NCI-H1417 (cell line): ENCODE data around the gene PSMB1.
A peak's percentile ranks its signal among the peaks of the same experiment; 100 is the strongest.
"Not testable (repeated sequence)": the region's sequence is repeated elsewhere in the genome, so short reads cannot be mapped to it uniquely, and the experiment has no call there.

Experiments used
- DNase-seq, 3 experiments: peaks; one replicate each; lab custom pipeline; 2025; lab: John Stamatoyannopoulos, UW

The PSMB1 gene

GRCh38 chr6:170502733-170503413, 50.2 kb downstream of the PSMB1 start:
- DNase-seq: not testable (repeated sequence)

- DNase-seq: not testable (repeated sequence)
Observed at GRCh38 chr6:170502268-170502667, 50.8 kb downstream of the PSMB1 start.

GRCh38 chr6:170500955-170501590, 52.0 kb downstream of the PSMB1 start:
- DNase-seq: no peak

DNA sequence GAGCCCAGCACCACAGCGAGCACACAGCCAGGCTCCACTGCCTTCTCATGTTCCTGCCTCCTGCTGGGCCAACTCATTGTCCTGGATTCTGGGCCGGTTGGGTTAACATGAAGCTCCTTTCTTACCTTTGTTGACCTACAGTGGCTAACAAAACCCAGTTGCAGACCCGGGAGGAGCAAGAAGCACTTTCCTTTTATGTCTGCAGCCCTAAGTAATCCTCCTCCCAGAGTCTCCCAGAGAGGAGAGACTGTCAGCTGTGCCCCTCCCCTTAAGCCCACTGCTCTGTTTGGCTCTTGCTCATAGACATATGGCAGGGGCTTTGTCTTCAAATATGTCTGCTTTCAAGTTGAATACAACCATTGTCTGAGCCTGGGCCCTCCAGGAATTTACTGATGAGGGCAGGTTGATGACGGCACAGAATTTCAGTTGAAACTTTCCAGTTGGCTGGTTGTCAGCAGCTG, 55.2 kb downstream of the PSMB1 start:
- DNase-seq: peak; percentile 31 to 66 (median 62)

DNA sequence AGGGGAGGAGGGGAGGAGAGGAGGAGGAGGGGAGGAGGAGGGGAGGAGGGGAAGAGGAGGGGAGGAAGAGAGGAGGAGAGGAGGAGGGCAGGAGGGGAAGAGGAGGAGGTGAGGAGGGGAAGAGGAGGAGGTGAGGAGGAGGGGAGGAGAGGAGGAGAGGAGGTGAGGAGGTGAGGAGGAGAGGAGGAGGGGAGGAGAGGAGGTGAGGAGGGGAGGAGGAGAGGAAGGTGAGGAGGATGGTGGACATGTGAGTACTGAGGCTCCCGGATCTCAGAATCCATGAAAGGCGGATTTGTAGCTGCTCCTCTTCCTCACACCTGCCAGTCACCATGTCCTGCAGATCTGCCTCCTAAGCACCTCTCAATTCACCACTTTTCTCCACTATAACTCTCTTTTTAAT, 59.8 kb downstream of the PSMB1 start:
- DNase-seq: no peak

GRCh38 chr6:170490259-170490658, 62.8 kb downstream of the PSMB1 start:
- DNase-seq: no peak

DNA sequence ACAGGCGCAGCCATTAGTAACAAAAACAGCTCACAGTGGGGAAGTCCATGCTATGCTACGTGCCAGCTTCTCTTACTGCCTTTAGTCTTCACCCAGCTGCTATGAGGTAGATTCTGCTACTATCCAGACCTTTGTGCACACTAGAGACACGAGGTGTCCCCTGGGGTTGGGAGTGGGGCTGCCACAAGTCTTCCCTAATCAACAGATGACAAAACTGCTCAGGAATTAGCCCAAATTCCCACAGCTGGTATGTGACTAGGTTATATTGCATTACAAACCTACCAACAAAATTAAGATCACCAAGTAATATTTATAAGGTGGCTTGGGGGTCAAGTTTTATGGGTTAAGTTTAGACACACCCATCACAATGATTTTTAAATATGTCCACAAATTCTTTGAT, 63.3 kb downstream of the PSMB1 start:
- no peak for DNase-seq

- no peak for DNase-seq
Observed at GRCh38 chr6:170487707-170488329, 65.3 kb downstream of the PSMB1 start.

GRCh38 chr6:170485159-170485558, 67.9 kb downstream of the PSMB1 start:
- DNase-seq: no peak
